ENCODE data around the gene PLA2G6. TPM values are rescaled to one million over a fixed set of nuclear protein-coding genes. Genes with fewer than 3 reads are reported as not detected.

Gene PLA2G6
- total RNA-seq, 1 experiment from 2014 or later = 13.3 TPM

DNA sequence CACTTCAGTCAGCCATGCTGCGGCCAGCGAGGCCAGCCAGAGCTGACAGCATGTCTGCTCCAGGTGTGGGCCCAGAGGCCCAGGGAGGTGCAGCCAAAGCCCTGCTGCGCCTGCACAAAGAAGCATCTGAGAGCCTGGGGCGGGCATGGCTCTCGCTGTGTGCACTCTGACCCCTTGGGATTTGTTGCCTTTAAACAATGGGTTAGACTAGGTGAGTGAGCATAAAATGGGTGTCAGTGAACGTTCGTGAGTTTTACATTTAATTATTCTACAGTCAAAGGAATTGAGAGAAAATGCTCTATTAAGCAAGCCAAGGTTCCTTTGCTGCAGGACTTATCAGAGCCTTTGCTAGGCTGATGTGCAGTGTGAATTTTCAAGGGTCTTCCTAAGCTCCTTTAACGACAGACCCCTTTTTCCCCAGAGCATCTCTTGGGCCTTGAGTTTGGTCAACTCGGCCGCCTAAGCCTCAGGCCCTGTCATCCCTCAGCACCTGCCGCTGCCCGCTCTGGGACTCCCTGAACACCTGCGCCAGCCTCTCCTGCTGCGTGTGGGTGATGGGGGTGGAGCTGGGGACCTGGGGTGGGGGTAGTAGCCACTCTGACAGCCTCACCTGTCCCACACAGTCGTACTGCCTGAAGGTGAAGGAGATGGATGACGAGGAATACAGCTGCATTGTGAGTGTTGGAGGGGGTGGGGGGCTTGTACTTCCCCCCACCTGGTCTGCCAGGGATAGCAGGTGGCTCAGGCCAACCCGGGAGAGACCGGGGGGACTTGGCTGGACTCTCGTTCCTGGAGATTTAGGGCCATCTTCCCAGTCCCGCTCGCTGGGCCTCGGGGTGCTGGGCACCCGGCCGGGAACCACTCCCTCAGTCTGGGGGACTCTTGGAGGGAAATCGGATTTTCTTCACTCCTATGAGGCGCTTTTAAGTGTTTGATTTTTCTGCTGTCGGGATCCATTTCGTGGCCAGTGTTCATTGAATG, 108.2 kb downstream of the PLA2G6 start:
- DNase-seq (ENCODE audit: low read depth) = no peak

DNA sequence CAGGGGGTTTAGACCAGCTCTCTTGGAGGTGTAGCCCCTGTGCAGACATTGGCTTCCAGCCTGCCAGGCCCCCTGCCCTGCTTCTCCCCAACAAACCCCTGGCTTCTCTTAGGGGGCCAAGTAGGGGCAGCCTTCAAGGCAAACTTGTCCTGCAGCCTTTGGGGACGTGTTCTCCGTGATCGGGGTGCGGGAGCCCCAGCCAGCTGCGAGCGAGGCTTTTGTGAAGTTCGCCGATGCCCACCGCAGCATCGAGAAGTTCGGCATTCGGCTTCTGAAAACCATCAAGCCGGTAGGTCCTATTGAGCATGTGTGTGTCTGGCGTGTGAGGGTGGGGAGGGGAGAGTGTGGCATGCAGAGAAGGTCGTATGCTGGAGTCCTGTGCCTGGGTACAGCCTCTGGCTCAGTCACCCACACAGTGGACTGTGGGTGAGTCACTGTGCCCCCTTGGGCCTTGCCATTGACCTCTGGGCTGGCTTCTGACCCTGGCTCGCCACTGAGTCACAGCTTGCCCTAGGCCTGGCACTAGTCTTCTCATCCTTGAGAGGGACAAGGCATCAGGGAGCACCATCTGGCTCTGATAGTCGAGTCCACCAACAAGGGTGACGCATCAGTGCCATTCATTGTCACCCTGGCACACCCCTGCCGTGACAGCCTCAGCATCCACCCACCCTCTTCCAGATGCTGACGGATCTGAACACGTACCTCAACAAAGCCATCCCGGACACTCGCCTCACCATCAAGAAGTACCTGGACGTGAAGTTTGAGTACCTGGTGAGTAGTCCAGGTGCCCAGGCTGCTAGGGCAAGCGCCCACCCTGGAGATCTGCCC, 109.1 kb downstream of the PLA2G6 start:
- no peak for DNase-seq (ENCODE audit: low read depth)

DNA sequence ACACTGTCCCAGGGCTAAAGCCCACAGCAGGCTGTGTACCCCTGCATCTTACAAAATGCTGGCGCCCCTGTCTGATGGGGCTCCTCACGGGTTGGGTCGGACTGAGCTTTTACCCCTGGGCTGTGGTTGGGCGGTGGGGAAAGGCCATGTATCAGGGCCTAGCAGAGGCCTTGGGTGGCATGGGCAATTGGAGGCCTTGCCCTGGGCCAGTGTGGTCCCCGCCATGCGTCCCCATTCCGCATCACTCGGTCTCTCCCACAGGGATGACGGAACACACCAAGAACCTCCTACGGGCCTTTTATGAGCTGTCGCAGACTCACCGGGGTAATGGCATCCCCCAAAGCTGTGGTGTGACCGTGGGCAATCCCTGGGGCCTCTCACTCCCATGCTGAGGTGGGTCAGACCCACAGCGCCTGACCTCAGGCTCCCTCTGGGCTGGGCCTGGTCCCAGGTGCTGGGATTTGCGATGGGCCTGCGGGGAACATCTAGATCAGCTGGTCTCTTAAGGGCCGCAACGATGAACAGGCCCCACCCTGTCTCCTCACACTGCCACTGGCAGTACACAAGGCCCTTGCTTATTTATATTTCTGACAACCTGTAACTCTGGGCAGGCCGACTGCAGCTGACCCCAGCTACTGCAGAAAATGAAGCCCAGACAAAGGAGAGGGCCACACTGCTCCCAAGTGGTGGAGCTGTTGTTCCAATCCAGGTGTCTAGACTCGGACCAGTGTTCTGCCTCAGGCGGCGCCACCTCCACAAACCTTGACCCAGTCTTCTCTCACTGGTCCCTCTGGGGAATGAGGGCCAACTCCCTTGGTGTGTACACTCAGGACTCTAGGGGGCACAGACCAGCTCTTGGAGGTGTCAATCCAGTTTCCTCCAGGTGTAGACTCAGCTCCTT, 110.0 kb downstream of the PLA2G6 start:
- no peak for DNase-seq (ENCODE audit: low read depth)

DNA sequence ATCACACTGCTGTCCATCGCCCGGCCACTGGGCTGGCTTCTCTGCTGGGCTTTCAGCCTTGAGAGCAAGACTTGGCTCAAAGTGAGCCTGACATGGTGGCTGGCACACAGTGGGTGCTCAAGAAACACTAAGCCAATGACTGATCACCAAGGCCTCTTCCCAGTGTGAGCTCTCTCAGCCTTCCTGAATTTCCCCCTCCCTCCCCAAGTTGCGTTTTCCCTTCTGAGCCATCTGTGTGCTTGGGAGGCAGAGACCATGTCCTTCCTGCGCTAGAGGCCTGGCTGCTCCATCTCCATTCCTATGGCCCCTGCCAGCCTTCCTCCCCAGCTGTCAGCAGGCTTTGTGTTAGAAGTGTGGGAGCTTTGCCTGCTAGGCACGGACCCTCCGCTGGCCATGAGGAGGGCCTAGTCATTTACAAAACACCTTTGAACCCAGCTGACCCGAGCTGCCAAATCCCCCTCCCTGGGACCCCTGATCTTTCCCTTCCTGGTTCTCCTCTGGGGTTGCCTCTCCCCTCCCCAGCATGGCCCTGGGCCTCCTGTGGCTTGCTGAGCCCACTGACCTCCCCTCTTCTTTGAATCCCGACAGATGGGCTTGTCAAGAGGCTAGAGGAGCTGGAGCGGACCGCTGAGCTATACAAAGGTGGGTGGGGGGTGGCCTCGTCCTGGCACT, 111.2 kb downstream of the PLA2G6 start:
- DNase-seq (ENCODE audit: low read depth) = no peak

DNA sequence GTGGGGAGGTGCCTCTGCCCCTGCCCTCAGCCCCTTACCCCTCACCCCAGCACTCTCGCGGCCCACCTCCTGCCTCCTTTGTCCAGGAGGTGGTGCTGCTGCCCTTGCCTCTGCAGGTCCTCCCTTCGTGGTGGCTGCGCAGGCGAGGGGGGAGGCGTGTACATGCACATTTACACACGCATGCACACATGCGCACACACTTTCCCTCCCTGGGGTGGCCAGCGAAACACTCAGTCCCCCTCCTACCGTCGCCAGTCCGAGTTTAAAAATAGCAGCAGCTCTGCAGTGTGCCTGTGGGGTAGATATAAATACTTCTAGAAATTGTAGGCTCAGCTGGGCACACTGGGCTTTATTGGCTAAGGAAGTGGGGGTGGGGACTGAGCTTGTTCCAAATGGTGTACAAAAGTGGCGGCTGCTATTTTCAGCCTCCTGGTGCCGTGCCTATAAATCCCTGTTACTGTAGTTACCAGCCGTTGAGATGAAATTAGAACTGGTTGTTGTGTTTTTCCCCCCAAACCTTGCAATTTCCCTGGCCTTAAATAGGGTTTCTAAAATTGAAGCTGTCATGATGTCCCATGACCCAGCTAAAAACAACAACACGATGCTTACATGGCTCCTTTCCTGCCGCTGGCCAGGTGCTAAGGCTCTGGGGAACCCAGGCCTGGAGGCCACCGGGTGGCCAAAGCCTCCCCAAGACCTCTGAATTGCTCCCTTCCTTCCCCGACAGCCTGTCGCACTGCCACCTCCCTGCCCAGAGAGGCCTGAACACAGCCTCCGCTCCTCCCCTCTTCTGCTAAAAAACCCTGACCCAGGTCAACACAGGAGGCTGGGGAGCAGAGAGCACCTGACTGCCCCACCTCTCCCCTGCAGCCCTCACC, 112.0 kb downstream of the PLA2G6 start:
- DNase-seq (ENCODE audit: low read depth) = peak; percentile 51

DNA sequence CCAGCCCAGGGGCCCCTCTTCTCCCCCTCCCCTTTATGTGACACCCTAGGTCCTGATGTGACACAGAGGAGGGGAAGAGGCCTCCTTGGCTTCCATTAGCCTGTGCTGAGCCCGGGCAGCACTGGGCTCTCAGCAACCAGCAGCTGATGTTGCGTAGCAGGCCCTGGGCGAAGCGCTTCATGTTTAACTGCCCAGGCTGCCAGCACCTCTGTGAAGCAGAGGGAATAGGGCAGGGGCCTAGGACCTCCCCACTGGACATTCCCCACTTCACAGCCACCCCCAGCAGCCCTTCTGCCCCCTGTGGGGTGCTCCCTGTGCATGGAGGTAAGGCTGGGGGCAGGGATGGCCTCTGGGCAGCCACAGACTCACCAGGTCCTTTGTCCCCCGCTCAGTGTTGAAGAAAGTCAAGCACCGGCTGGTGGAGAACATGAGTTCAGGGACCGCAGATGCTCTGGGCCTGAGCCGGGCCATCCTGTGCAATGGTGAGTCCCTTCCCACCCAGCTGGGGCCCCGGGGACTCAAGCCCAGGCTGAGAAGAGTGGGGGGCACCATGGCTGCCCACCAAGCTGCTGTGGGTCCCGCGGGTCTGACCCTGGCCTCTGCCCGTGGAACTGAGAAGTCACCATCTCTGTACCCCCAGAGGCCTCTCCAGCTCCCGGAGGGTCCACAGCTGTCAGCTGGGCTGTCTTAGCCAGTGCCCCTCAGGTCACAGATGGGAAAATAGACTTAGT, 112.8 kb downstream of the PLA2G6 start:
- DNase-seq (ENCODE audit: low read depth) = no peak

DNA sequence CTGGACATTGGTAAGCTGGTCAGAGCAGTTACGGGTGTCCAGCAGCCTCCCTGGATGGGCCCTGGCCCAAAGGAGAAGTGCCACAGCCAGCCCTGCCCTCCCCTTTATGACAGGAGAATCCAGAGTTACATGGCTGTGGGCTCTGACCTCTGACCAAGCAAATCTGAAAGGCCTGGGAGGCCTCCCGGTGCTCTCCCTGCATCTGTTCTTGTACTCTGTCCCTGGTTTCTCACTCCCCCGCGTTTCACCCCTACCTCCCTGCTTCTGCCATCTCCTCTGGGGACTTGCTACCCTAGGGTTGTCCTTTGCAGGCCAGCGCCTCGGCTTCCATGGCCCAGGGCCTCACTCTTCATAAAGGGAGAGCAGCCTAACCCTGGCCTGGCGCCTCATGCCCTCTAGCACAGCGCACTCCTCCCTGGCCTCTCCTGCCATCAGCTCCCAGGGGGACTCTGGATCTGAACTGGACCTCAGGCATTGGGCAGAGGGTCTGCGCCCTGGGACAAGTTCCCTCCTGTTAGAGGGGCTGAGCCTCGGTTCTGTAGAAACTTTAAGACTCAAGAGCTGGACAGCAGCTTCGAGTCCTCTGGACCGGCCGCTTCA, 113.8 kb downstream of the PLA2G6 start:
- DNase-seq (ENCODE audit: low read depth) = no peak

DNA sequence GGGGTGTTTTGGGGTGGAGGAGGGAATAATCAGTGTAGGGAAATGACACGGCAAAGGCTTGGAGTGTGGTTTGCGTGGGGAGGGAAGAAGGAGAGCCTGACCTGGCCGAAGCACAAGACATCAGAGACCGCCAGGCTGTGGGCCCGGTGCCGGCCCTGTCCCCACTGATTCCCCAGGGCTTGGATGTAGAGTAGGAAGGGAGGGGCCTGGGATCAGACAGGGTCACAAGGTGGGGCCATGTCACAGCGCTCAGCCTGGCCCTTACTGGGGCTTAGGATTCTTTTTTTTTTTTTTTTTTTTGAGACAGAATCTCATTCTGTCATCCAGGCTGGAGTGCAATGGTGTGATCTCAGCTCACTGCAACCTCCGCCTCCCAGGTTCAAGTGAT, 114.6 kb downstream of the PLA2G6 start:
- no peak for DNase-seq (ENCODE audit: low read depth)

DNA sequence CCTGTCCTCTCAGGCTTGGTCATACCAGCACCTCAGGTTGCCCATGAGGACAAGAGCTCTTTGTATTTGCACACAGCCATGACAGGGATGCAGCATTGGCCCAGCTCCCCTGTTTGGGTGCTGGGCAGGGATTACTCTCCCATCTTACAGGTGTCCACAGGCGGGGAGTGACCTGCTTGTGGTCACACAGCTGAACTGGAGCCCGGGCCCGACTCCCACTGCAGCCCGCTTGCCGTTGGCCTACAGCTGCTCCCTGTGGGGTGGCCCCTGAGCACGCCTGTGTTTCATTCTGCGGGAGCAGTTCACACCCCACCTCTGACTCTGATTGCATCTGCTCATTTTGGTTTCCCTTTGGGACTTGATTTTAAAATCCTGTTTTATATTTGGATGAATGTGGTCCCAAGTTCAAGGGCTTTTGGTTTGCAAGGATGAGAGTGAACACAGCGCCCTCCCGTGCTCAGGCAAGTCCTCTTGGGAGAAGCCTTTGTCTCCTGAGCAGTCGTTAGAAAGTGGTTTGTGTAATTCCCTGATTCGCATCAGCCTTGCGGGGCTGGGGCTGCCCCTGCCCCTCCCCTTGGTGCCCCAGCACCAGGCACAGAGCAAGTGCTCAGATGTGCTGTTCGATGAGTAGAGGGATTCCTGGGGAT, 115.1 kb downstream of the PLA2G6 start:
- no peak for DNase-seq (ENCODE audit: low read depth)

DNA sequence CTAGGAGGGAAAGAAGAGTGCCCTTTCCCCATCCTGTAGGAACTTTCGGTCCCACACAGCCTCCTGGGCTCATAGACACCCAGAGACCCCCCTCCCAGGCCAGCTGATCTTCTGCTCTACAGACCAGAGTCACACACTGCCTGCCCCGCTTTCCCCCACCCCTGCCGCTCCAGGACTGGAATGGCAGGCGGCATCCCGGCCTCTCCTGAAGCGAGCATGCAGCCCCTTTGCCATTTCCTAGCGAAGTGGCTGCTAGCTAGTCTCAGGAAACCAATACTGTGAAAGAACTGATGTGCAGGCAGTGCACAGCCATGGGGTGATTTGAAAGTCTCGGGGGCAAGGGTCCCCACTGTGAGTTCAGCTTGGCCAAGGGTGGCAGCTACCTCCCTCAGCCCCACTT, 116.1 kb downstream of the PLA2G6 start:
- DNase-seq (ENCODE audit: low read depth) = no peak

DNA sequence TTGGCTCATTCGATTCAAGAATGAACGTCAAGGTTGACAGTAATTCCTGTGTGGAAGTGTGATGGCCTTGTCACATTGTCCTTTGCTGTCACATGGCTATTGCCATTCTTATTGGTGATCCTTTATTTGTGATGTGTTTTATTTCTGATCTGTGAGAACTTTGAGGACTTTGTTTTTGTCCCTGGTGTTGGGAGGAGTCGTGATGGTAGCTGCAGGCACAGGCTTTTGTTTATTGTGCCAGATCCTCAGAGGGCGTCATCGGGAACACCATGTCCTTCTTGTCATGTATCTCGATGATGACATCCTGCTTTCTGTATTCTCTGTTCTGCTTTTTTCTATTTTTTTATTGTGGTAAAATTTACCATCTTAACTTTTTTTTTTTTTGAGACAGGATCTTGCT, 118.8 kb downstream of the PLA2G6 start:
- no peak for DNase-seq (ENCODE audit: low read depth)

Other genes starting within 250 kb of the PLA2G6 start
- gene C22orf23, start 228.2 kb downstream of the PLA2G6 start, total RNA-seq (2014; rRNA removed) = 0.29 TPM in 1 of 2 replicates, not detected in the other
- gene POLR2F, start 228.1 kb downstream of the PLA2G6 start, total RNA-seq (2014; rRNA removed) = 45.9 and 64.8 TPM in 2 replicates
- gene SOX10, start 197.3 kb downstream of the PLA2G6 start, total RNA-seq (2014; rRNA removed) = not detected in 2 replicates
- gene PICK1, start 124.4 kb downstream of the PLA2G6 start, total RNA-seq (2014; rRNA removed) = 5.2 and 6.0 TPM in 2 replicates
- not detected in 2 replicates for gene SLC16A8, start 97.6 kb downstream of the PLA2G6 start, total RNA-seq (2014; rRNA removed)
- gene BAIAP2L2, start 71.1 kb downstream of the PLA2G6 start, total RNA-seq (2014; rRNA removed) = 0.06 and 0.13 TPM in 2 replicates
- 29.3 and 31.7 TPM in 2 replicates for gene MAFF, start 20.2 kb upstream of the PLA2G6 start, total RNA-seq (2014; rRNA removed)
- 61.3 and 70.6 TPM in 2 replicates for gene TMEM184B, start 91.2 kb upstream of the PLA2G6 start, total RNA-seq (2014; rRNA removed)
- 121 and 134 TPM in 2 replicates for gene CSNK1E, start 135.6 kb upstream of the PLA2G6 start, total RNA-seq (2014; rRNA removed)

All from LHCN-M2 (cell line).